Measurements from ENCODE around the gene LIPJ. TPM values are rescaled to one million over a fixed set of nuclear protein-coding genes. Genes with fewer than 3 reads are reported as not detected.

The LIPJ gene
- total RNA-seq, 6 donors from 2014 or later: 0.06 to 0.49 TPM; not detected in 4

DNA sequence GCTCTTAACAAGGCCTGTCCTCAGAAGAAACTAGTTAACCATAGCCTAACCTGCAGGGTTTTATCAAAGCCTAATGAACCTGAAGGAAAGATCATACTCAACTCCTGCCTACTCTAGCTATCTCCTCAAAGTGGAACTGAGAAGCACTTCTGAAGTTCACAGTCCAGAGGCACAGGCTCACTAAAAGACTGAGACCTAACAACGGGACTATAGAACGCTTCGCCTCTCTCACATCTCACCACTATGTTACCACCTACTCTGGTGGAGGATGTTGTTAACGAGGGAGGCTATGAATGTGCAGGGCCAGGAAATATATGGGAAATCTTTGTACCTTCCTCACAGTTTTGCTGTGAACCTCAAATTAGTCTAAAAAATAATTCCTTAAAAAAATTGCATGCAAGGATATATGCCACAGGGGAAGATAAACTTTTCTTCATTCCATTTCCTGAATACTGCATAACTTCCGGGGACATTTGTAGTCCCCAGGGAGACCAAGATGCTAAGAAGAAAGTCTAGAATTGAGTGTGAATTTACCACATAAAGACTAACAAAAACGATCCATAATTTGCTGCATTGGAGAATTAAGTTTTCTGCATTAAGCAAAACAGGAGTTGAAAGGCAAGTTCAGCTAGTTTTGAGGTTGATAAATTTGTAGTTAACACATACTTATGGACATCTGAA is 21.6 kb downstream of the LIPJ start:
- H3K27ac ChIP-seq: no peak overlapping the region
- H3K27me3 ChIP-seq: no peaks in the 10 kb centered on the region
- H3K4me3 ChIP-seq: no peak overlapping the region
- ATAC-seq (ENCODE audit: low FRiP score in 2 of 2) (no peak), DNase-seq (no peak)
- TF ChIP-seq POLR2A (IDR thresholded peaks at IDR 0.05) (no peak), POLR2AphosphoS5 (IDR thresholded peaks at IDR 0.05) (no peak), EP300 (IDR thresholded peaks at IDR 0.05) (no peak)
- TF ChIP-seq, protein P1, sequence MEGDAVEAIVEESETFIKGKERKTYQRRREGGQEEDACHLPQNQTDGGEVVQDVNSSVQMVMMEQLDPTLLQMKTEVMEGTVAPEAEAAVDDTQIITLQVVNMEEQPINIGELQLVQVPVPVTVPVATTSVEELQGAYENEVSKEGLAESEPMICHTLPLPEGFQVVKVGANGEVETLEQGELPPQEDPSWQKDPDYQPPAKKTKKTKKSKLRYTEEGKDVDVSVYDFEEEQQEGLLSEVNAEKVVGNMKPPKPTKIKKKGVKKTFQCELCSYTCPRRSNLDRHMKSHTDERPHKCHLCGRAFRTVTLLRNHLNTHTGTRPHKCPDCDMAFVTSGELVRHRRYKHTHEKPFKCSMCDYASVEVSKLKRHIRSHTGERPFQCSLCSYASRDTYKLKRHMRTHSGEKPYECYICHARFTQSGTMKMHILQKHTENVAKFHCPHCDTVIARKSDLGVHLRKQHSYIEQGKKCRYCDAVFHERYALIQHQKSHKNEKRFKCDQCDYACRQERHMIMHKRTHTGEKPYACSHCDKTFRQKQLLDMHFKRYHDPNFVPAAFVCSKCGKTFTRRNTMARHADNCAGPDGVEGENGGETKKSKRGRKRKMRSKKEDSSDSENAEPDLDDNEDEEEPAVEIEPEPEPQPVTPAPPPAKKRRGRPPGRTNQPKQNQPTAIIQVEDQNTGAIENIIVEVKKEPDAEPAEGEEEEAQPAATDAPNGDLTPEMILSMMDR (IDR thresholded peaks at IDR 0.05): no peak
- H3K9me3 ChIP-seq: no peaks in the 10 kb centered on the region
- 86 to 89% methylated on average over 6 of the region's 6 CpGs for WGBS, 2 donors
- no peaks in the 10 kb centered on the region for H3K36me3 ChIP-seq
- H3K4me1 ChIP-seq: no peaks in the 10 kb centered on the region

DNA sequence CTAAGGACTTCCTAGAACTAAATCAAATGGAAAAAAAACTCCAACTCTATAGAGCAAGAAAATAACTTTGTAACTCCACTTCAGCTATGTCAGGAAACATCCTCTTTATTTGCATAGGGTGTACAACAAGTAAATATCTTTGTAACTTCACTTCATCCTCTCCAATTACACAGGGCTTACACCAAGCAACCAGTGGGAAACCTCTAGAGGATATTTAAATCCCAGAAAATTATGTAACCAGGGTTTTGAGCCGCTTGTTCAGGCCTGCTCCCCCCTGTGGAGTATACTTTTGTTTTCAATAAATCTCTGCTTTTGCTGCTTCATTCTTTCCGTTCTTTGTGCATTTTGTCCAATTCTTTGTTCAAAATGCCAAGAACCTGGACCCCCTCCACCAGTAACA is 22.2 kb downstream of the LIPJ start:
- Histone ChIP-seq H3K27me3 (no peaks in the 10 kb centered on the region), H3K4me1 (no peaks in the 10 kb centered on the region), H3K9me3 (no peaks in the 10 kb centered on the region), H3K27ac (no peak overlapping the region), H3K36me3 (no peaks in the 10 kb centered on the region), H3K4me3 (no peak overlapping the region)
- WGBS, 2 donors: 82 to 88% methylated on average over 2 of the region's 2 CpGs
- ATAC-seq (ENCODE audit: low FRiP score in 2 of 2): no peak
- DNase-seq: no peak
- TF ChIP-seq POLR2AphosphoS5 (IDR thresholded peaks at IDR 0.05) (no peak), POLR2A (IDR thresholded peaks at IDR 0.05) (no peak), EP300 (IDR thresholded peaks at IDR 0.05) (no peak)
- TF ChIP-seq, protein P1 (IDR thresholded peaks at IDR 0.05): no peak

DNA sequence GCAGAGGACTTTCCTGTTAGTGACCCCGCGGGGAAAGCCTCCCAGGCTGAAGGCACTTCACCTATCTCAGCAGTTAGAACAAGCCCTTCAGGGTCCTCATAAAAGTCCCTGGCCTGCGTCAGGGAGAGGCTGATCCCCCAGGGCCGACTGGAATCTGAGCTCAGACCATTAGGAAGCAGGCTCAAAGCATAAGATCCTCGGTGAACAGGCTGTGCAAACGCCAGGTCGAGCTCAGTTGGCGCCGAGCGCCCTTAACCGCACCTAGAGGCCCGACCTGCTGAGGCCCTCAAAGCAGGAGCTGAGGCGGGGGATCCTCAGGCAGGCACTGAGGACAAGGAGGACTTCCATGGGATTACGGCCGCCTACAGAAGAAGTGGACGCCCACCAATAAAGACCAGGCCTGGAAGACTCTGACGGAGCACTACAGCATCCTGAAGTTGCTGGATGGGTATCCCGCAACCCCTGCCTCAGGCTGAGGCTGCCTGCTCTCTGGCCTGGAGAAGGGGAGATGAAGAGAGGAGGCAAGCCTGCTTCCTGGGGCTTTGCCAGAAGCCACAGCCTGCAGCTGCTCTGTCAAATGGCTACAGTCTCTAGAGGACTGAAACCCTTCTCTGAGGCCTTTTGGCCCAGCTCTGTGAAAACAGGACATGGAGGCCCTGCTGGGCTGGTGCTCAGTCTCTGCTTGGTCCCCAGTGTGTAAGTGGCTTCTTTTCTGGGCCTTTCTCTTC is 29.9 kb downstream of the LIPJ start:
- peak in 1 of 2 donors; percentile 73 for DNase-seq
- Histone ChIP-seq H3K4me1 (no peaks in the 10 kb centered on the region), H3K36me3 (no peaks in the 10 kb centered on the region), H3K27ac (no peak overlapping the region), H3K27me3 (no peaks in the 10 kb centered on the region), H3K4me3 (no peak overlapping the region), H3K9me3 (no peaks in the 10 kb centered on the region)
- no peak for ATAC-seq (ENCODE audit: low FRiP score in 2 of 2)
- 83 to 86% methylated on average over 5 to 18 of the region's 18 CpGs for WGBS, 2 donors
- TF ChIP-seq EP300 (IDR thresholded peaks at IDR 0.05) (no peak), POLR2AphosphoS5 (IDR thresholded peaks at IDR 0.05) (no peak), POLR2A (IDR thresholded peaks at IDR 0.05) (no peak)
- TF ChIP-seq, protein P1 (IDR thresholded peaks at IDR 0.05): no peak

GRCh38 chr10:88617772-88618300 is 31.3 kb downstream of the LIPJ start:
- H3K4me3 ChIP-seq: no peak overlapping the region
- ATAC-seq (ENCODE audit: low FRiP score in 2 of 2): no peak
- no peaks in the 10 kb centered on the region for H3K9me3 ChIP-seq
- H3K4me1 ChIP-seq: no peaks in the 10 kb centered on the region
- H3K36me3 ChIP-seq: no peaks in the 10 kb centered on the region
- no peaks in the 10 kb centered on the region for H3K27me3 ChIP-seq
- WGBS, 2 donors: 83 to 84% methylated on average over 1 of the region's 1 CpG
- TF ChIP-seq POLR2AphosphoS5 (IDR thresholded peaks at IDR 0.05) (no peak), POLR2A (IDR thresholded peaks at IDR 0.05) (no peak), EP300 (IDR thresholded peaks at IDR 0.05) (no peak)
- TF ChIP-seq, protein P1 (IDR thresholded peaks at IDR 0.05): no peak
- no peak for DNase-seq
- no peak overlapping the region for H3K27ac ChIP-seq

Data from upper lobe of left lung (tissue), 6 donors.